Activated T-cell treated with anti-CD3 and anti-CD28 coated beads, Interleukin-2, amount 50 U/mL, for 24 hours (primary cell): Measurements from ENCODE around the gene SMURF2.
"Not testable (repeated sequence)": the region's sequence is repeated elsewhere in the genome, so short reads cannot be mapped to it uniquely, and the experiment has no call there.

Source experiments
- DNase-seq: peaks from one replicate; pipeline ENCODE4 v3.0.0-alpha.2; 2020
- H3K27ac Mint-ChIP-seq: 2 replicates; pipeline ENCODE4 v1.8.0; 2020; ENCODE audit warnings: mild to moderate bottlenecking, mixed read lengths
- H3K27me3 Mint-ChIP-seq: 2 replicates; pipeline ENCODE4 v1.8.0; 2020; ENCODE audit warnings: mixed read lengths
- H3K36me3 Mint-ChIP-seq: 2 replicates; pipeline ENCODE4 v1.8.0; 2020; ENCODE audit warnings: low read depth, mixed read lengths
- H3K4me1 Mint-ChIP-seq: 2 replicates; pipeline ENCODE4 v1.8.0; 2020; ENCODE audit warnings: low read depth, mixed read lengths
- H3K4me3 Mint-ChIP-seq: 2 replicates; pipeline ENCODE4 v1.8.0; 2020; ENCODE audit warnings: mild to moderate bottlenecking, moderate library complexity, mixed read lengths
- H3K9me3 Mint-ChIP-seq: 2 replicates; pipeline ENCODE4 v1.8.0; 2020; ENCODE audit warnings: mixed read lengths

Gene SMURF2

GRCh38 chr17:64604532-64604931, 57.6 kb downstream of the SMURF2 start:
- not testable (repeated sequence) for H3K4me3 Mint-ChIP-seq, H3K36me3 Mint-ChIP-seq, H3K27me3 Mint-ChIP-seq, DNase-seq, H3K9me3 Mint-ChIP-seq
- H3K4me1 Mint-ChIP-seq: peaks cover 47% of the 10 kb centered on the region
- H3K27ac Mint-ChIP-seq: peak overlapping the region; percentile 53

DNA sequence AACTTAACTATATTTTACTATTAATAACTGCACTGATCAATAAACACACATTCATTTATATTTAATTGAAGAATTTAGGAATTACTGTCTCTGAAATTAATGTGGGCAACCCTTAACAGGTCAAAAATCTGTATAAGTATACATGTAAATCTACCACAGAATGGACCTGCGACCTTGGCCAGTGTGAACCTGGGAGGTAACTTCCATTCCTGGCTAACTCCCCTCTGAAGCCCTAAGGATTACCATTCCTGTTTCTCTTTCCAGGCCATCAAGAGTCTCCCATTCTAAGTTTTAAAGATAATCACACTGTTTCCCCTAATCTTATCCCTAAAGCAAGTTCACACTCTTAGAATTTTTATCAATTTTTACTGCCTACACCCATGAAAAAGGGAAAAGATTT, 58.1 kb downstream of the SMURF2 start:
- Mint-ChIP-seq H3K36me3 (no peaks in the 10 kb centered on the region), H3K4me3 (no peak overlapping the region), H3K27me3 (no peaks in the 10 kb centered on the region), H3K27ac (peak overlapping the region; percentile 53), H3K4me1 (peaks cover 47% of the 10 kb centered on the region), H3K9me3 (no peaks in the 10 kb centered on the region)
- no peak for DNase-seq

GRCh38 chr17:64599827-64600226, 62.3 kb downstream of the SMURF2 start:
- Mint-ChIP-seq H3K36me3 (peaks cover 14% of the 10 kb centered on the region), H3K9me3 (no peaks in the 10 kb centered on the region), H3K4me1 (peaks cover 45% of the 10 kb centered on the region), H3K27ac (peak overlapping the region; percentile 90), H3K4me3 (peak overlapping the region; percentile 72), H3K27me3 (no peaks in the 10 kb centered on the region)
- no peak for DNase-seq

GRCh38 chr17:64599187-64599676, 62.9 kb downstream of the SMURF2 start:
- Mint-ChIP-seq H3K4me3 (peak overlapping the region; percentile 72), H3K27me3 (no peaks in the 10 kb centered on the region), H3K36me3 (peaks cover 14% of the 10 kb centered on the region), H3K27ac (peak overlapping the region; percentile 90), H3K9me3 (no peaks in the 10 kb centered on the region), H3K4me1 (peaks cover 42% of the 10 kb centered on the region)
- DNase-seq: peak; percentile 61

- peaks cover 40% of the 10 kb centered on the region for H3K4me1 Mint-ChIP-seq
- H3K9me3 Mint-ChIP-seq: no peaks in the 10 kb centered on the region
- peak overlapping the region; percentile 8 for H3K27ac Mint-ChIP-seq
- H3K27me3 Mint-ChIP-seq: no peaks in the 10 kb centered on the region
- H3K4me3 Mint-ChIP-seq: peak overlapping the region; percentile 72
- no peak for DNase-seq
- H3K36me3 Mint-ChIP-seq: peaks cover 20% of the 10 kb centered on the region
These were observed 63.4 kb downstream of the SMURF2 start for GRCh38 chr17:64598672-64599071.

- H3K27ac Mint-ChIP-seq: no peak overlapping the region
- no peak overlapping the region for H3K4me3 Mint-ChIP-seq
- H3K9me3 Mint-ChIP-seq: no peaks in the 10 kb centered on the region
- H3K27me3 Mint-ChIP-seq: no peaks in the 10 kb centered on the region
- H3K4me1 Mint-ChIP-seq: peaks cover 38% of the 10 kb centered on the region
- DNase-seq: no peak
- peaks cover 29% of the 10 kb centered on the region for H3K36me3 Mint-ChIP-seq
These were observed 65.1 kb downstream of the SMURF2 start for GRCh38 chr17:64596988-64597387.

GRCh38 chr17:64596439-64596838, 65.7 kb downstream of the SMURF2 start:
- H3K9me3 Mint-ChIP-seq: no peaks in the 10 kb centered on the region

GRCh38 chr17:64591944-64592343, 70.2 kb downstream of the SMURF2 start:
- Mint-ChIP-seq H3K4me1 (peaks cover 21% of the 10 kb centered on the region), H3K27me3 (no peaks in the 10 kb centered on the region), H3K4me3 (no peak overlapping the region), H3K27ac (peak overlapping the region; percentile 37), H3K36me3 (peaks cover 57% of the 10 kb centered on the region), H3K9me3 (no peaks in the 10 kb centered on the region)
- DNase-seq: no peak

More at GRCh38 chr17:64596439-64596838, 65.7 kb downstream of the SMURF2 start:
- Mint-ChIP-seq H3K36me3 (peaks cover 34% of the 10 kb centered on the region), H3K27me3 (no peaks in the 10 kb centered on the region), H3K27ac (no peak overlapping the region), H3K4me1 (peaks cover 40% of the 10 kb centered on the region), H3K4me3 (no peak overlapping the region)
- DNase-seq: no peak

DNA sequence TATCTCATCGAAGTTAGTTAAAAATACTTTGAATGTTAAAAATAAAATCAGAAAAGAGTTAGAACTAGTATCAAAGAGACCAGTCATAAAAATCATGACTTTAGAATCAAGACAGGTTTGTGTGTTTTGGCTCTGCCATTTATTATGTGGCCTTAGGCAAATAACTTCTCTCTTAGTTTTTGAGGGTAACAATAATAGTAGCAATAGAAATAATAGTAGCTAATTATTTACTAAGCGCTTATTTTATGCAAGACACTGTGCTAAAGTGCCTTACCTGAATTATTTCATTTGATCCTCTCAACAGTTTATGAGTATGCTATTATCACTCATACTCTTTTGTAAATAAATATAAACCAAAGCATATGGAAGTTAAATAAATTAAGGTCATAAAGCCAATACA, 77.0 kb downstream of the SMURF2 start:
- no peaks in the 10 kb centered on the region for H3K9me3 Mint-ChIP-seq
- H3K4me1 Mint-ChIP-seq: peaks cover 20% of the 10 kb centered on the region
- no peak overlapping the region for H3K27ac Mint-ChIP-seq
- DNase-seq: no peak
- H3K27me3 Mint-ChIP-seq: no peaks in the 10 kb centered on the region
- no peak overlapping the region for H3K4me3 Mint-ChIP-seq
- H3K36me3 Mint-ChIP-seq: peaks cover 33% of the 10 kb centered on the region

DNA sequence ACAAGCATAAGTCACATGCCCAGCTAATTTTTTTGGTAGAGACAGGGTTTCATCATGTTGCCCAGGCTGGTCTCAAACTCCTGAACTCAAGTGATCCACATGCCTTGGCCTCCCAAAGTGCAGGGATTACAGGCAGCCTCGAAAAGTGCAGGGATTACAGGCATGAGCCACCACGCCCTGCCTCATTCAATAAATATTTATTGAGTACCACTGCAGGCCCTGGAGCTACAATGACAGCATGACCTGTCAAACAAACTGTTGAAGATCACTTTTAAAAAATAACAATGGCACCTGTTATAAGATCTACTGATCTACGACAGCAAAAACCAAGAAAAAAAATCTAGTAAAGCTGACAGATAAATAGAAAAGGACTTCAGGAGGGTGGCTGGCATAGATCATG, 79.1 kb downstream of the SMURF2 start:
- no peak for DNase-seq
- no peaks in the 10 kb centered on the region for H3K9me3 Mint-ChIP-seq
- H3K27ac Mint-ChIP-seq: peak overlapping the region; percentile 6
- H3K4me1 Mint-ChIP-seq: peaks cover 28% of the 10 kb centered on the region
- H3K27me3 Mint-ChIP-seq: no peaks in the 10 kb centered on the region
- no peak overlapping the region for H3K4me3 Mint-ChIP-seq
- peaks cover 36% of the 10 kb centered on the region for H3K36me3 Mint-ChIP-seq

DNA sequence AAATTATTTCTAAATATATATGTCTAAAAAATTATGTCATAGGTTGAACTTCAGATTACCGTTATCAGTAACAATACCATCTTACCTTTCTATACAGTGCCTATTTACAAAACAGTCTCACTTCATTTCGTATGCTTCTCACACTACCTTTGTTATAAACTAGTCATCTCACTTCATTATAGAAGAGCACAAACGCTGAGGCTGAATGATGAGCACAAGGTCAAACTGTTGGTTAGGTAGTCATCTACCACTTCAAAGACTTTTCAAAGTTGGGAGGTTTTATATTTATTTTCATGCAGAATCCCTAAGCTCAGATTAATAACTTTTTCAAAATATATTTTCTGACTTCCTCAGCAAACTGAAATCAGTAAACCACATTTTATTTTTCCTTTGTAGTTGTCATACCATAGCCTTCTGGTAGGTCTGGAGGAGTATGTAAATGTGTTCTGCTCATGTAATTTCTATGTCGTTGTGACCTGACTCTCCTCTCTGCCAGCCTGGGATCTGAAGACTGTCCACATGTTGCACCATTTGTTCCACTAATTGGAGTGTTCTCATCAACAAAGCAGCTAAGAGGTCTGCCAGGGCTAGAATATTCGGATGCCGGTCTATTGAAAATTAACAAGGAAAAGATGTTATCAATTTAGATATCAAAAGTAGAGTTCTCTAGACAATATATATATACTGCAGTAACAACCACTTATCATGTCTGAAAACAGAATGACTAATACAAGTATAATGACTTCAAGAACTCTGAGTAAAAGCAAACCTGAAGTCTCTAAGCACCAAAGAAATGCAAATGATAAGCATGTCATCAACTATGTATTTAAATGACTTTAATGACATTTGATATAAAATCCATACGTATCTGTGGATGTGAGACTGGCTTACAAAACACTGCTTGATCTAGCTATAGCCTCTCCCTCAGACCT, 81.5 kb downstream of the SMURF2 start:
- no peak for DNase-seq
- Mint-ChIP-seq H3K9me3 (no peaks in the 10 kb centered on the region), H3K27ac (peak overlapping the region; percentile 97), H3K36me3 (peaks cover 49% of the 10 kb centered on the region), H3K4me3 (peak overlapping the region; percentile 54), H3K4me1 (peaks cover 28% of the 10 kb centered on the region), H3K27me3 (no peaks in the 10 kb centered on the region)

GRCh38 chr17:64579917-64580316, 82.2 kb downstream of the SMURF2 start:
- Mint-ChIP-seq H3K36me3 (peaks cover 49% of the 10 kb centered on the region), H3K27me3 (no peaks in the 10 kb centered on the region), H3K27ac (peak overlapping the region; percentile 69), H3K9me3 (no peaks in the 10 kb centered on the region), H3K4me1 (peaks cover 28% of the 10 kb centered on the region), H3K4me3 (no peak overlapping the region)
- DNase-seq: no peak

GRCh38 chr17:64577025-64577424, 85.1 kb downstream of the SMURF2 start:
- not testable (repeated sequence) for H3K4me3 Mint-ChIP-seq, DNase-seq, H3K9me3 Mint-ChIP-seq, H3K27ac Mint-ChIP-seq, H3K27me3 Mint-ChIP-seq
- Mint-ChIP-seq H3K36me3 (peaks cover 40% of the 10 kb centered on the region), H3K4me1 (peaks cover 45% of the 10 kb centered on the region)

- no peak for DNase-seq
- no peaks in the 10 kb centered on the region for H3K9me3 Mint-ChIP-seq
- no peak overlapping the region for H3K4me3 Mint-ChIP-seq
- H3K36me3 Mint-ChIP-seq: peaks cover 45% of the 10 kb centered on the region
- no peaks in the 10 kb centered on the region for H3K27me3 Mint-ChIP-seq
- peaks cover 30% of the 10 kb centered on the region for H3K4me1 Mint-ChIP-seq
- H3K27ac Mint-ChIP-seq: no peak overlapping the region
These were observed 86.7 kb downstream of the SMURF2 start for GRCh38 chr17:64575431-64575830.

GRCh38 chr17:64574646-64575045, 87.5 kb downstream of the SMURF2 start:
- Mint-ChIP-seq H3K4me3 (no peak overlapping the region), H3K4me1 (peaks cover 25% of the 10 kb centered on the region), H3K27ac (no peak overlapping the region), H3K9me3 (no peaks in the 10 kb centered on the region), H3K36me3 (peaks cover 43% of the 10 kb centered on the region), H3K27me3 (no peaks in the 10 kb centered on the region)
- no peak for DNase-seq
